C4-2B (cell line): ENCODE results near the gene GRIP1.

Experiments used
- H3K27ac ChIP-seq: fragments of 450-650 bp; 2 replicates; pipeline ENCODE4 v1.5.1; 2017
- ZFX ChIP-seq: fragments of 450-650 bp; IDR thresholded peaks from 2 replicates; pipeline ENCODE4 v1.6.1; 2017
- TF ChIP-seq, protein P1 (sequence below): fragments of 450-650 bp; conservative IDR thresholded peaks from 2 replicates; pipeline ENCODE4 v1.5.1; 2017; ENCODE audit warnings: mild to moderate bottlenecking

The GRIP1 gene

DNA sequence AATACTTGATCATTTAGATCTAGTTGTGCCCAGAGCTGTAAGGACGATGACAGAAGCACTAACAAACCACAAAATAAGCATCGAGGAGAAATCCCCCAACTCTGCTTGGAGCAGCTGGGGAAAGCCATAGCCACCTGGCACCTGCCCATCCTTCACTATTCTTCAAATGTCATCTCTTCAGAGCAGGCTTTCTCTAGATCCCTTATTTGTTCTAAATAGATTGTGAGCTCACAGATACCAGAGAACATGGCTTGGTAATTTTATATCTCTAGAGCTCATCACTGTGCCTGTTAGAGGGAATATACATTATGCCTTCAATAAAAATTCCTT, 50.9 kb downstream of the GRIP1 start:
- TF ChIP-seq, protein P1, sequence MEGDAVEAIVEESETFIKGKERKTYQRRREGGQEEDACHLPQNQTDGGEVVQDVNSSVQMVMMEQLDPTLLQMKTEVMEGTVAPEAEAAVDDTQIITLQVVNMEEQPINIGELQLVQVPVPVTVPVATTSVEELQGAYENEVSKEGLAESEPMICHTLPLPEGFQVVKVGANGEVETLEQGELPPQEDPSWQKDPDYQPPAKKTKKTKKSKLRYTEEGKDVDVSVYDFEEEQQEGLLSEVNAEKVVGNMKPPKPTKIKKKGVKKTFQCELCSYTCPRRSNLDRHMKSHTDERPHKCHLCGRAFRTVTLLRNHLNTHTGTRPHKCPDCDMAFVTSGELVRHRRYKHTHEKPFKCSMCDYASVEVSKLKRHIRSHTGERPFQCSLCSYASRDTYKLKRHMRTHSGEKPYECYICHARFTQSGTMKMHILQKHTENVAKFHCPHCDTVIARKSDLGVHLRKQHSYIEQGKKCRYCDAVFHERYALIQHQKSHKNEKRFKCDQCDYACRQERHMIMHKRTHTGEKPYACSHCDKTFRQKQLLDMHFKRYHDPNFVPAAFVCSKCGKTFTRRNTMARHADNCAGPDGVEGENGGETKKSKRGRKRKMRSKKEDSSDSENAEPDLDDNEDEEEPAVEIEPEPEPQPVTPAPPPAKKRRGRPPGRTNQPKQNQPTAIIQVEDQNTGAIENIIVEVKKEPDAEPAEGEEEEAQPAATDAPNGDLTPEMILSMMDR, result no peak
- TF ChIP-seq ZFX, result no peak
- no peak overlapping the region for H3K27ac ChIP-seq

DNA sequence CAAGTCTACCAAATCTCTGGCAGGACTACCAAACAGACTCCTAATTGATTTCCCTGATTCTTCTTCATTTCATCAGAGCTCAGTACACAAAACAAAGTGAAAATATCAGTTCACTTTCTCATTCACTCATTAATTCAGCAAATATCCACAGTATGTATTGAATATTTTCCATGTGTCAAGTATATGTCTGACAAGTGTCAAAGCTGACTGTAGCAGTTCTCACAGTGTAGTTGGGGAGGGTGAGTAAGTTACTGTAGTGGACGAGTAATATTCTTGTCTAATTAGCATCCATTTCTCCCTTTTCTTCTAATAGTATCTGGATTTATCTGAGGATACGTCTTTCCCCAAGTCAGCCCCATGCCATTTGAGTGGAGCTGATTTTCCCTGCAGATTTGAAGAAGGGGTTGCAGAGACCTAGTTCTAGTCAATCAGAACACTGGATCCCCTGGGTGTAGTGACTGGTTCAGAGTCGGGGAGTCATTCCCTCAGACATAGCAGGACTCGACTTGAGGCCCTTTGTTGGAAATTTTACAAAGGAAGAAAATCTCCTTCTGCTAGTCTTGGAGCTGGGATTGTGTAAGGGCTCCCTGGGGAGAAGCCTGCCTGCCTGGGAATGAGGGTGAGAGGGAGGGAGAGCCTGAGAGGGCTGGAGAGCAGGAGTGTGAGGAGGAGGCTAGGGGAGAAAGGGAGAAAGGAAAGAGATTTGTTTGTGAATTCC, 51.4 kb downstream of the GRIP1 start:
- TF ChIP-seq ZFX, result no peak
- TF ChIP-seq, protein P1, result no peak
- H3K27ac ChIP-seq, result no peak overlapping the region

DNA sequence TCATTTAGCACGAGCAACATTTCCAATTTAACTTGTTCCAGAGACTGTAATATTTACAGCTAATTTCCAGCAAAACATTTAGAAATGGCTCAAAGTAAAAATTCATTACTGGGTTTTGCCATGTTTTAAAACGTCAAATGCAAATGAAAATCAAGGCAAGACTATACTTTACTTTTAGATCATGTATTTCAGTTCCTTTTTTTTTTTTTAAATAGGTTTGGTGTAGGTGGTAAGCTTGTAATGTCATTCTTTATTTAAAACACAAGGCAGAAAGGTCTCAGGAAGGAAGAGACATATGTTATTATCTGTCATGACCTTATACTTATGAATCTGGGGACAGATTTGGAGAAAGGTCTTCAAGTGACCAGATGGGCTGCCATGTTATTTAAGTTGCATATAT, 54.1 kb downstream of the GRIP1 start:
- TF ChIP-seq, protein P1, result no peak
- no peak for TF ChIP-seq ZFX
- H3K27ac ChIP-seq, result no peak overlapping the region

DNA sequence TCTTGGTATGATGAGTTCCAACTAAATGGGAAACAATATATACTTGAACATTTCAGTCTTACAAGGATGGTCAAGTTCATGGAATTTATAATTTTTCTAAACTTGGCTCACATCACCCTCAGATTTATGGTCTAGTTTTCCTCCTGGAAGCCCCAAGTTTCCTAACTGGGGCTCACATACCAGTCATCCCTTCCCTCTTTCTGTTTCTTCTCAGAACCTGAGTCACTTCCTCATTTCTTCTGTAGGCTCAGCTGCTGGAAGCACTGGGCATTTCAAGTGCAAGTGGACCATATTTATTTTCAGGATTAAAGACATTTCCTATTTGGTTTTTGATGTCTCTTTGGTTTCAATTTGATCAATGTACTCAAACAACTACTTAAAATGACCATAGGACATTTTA, 55.4 kb downstream of the GRIP1 start:
- no peak for TF ChIP-seq ZFX
- TF ChIP-seq, protein P1, result no peak
- H3K27ac ChIP-seq, result no peak overlapping the region

DNA sequence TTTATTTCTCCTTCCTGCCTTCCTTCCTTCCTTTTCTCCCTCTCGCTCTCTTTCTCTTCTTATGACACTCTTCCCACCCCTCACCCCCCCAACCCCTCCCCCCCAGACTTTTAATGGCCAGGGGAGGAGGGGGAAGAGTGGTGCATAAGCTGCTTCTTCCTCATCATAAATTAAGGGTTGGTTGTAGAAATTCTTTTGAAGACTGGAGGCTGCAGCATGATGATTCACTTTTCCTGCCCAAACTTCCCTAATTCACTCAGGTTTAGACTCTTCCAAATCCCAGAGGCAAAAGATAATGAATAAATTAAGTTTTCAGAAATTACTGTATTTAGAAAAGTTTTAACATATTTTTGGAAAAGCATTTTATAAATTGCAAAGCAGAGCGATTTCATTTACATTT, 58.2 kb downstream of the GRIP1 start:
- no peak overlapping the region for H3K27ac ChIP-seq
- TF ChIP-seq, protein P1, result no peak
- no peak for TF ChIP-seq ZFX

DNA sequence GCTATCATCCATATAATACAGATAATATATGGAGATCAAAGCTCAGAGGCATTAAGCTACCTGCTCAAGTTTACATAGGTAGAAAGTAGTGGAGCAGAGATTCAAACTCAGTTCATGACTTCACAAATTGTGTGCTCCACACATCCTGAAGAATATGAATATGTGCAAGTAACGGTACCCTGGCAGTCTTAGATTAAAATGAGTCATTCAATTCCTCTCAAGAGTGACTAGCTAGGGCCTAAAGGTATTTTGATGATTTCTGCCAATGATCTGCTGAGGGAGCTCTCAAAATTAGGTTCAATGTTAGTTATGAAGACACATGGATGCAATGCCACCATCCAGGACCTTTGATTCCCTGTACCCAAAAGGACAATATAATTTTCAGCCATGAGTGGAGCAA, 58.9 kb downstream of the GRIP1 start:
- no peak overlapping the region for H3K27ac ChIP-seq
- TF ChIP-seq, protein P1, result no peak
- TF ChIP-seq ZFX, result no peak

DNA sequence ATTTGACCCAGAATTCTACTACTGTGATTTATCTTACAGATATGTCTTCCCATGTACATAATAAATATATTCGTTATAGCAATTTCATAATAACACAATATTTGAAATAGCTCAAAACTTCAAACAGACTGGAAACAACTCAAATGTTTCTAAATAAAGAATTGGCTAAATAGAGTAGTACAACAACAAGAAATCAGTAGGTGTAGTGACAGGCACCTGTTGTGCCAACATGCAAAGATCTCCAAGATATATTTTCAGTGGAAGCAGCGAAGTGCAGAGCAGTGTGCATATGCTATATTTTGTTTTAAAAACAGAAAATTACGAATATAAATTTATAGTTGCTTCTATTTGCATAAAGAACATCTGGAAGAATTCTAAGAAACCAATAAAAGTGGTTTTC, 60.9 kb downstream of the GRIP1 start:
- H3K27ac ChIP-seq, result no peak overlapping the region
- TF ChIP-seq, protein P1, result no peak
- no peak for TF ChIP-seq ZFX
